CD14-positive monocyte (primary cell): ENCODE measurements around the gene MAP1A. TPM values are rescaled to one million over a fixed set of nuclear protein-coding genes. Genes with fewer than 3 reads are reported as not detected.

ENCODE experiments used
- DNase-seq, 3 donors: peaks; one replicate each; pipeline ENCODE4 v3.0.0-alpha.2; 2011 to 2022
- H2AFZ ChIP-seq: 2 replicates; pipeline ENCODE4 v1.6.0; 2012; ENCODE audit warnings: mild to moderate bottlenecking, low read depth, low read length, inconsistent platforms; ENCODE audit not compliant: insufficient read depth, poor library complexity, severe bottlenecking
- H3K27ac ChIP-seq, 2 donors: 1 replicate in 1 of 2; 2 replicates in 1 of 2; pipeline ENCODE4 v1.5.1; 2012 to 2013; ENCODE audit warnings: low read length in 2 of 2, control low read depth in 1 of 2, inconsistent platforms in 1 of 2, low read depth in 1 of 2, mild to moderate bottlenecking in 1 of 2
- H3K27me3 ChIP-seq, 2 donors: one replicate each; pipeline versions ENCODE4 v1.6.0 to v1.6.1; 2011 to 2013; ENCODE audit warnings: low read length in 2 of 2; ENCODE audit not compliant: control insufficient read depth in 2 of 2, insufficient read depth in 2 of 2
- H3K36me3 ChIP-seq, 2 donors: replicated peaks in 1 of 2; 1 replicate in 1 of 2; 2 replicates in 1 of 2; pipeline versions ENCODE4 v1.5.1 to v1.6.1; 2012 to 2013; ENCODE audit warnings: low read length in 2 of 2, control low read depth in 1 of 2, inconsistent platforms in 1 of 2, mild to moderate bottlenecking in 1 of 2; ENCODE audit not compliant: insufficient read depth in 2 of 2, control insufficient read depth in 1 of 2
- H3K4me1 ChIP-seq, 2 donors: 1 replicate in 1 of 2; 2 replicates in 1 of 2; pipeline versions ENCODE4 v1.5.1 to v1.6.1; 2012 to 2013; ENCODE audit warnings: low read length in 2 of 2, control low read depth in 1 of 2, inconsistent platforms in 1 of 2, mild to moderate bottlenecking in 1 of 2, moderate library complexity in 1 of 2; ENCODE audit not compliant: insufficient read depth in 2 of 2, control insufficient read depth in 1 of 2
- H3K4me2 ChIP-seq: replicated peaks from 2 replicates; pipeline ENCODE3; 2012; ENCODE audit warnings: low read length, moderate library complexity, mild to moderate bottlenecking; ENCODE audit not compliant: poor library complexity, severe bottlenecking; ENCODE audit errors: extremely low read depth
- H3K4me3 ChIP-seq, 3 experiments: fragments of 200-600 bp in 1 of 3; sonication (generic) in 1 of 3; replicated peaks in 1 of 3; 1 replicate in 2 of 3; 2 replicates in 1 of 3; pipeline ENCODE4 v1.5.1; 2011 to 2013; ENCODE audit warnings: low read length in 3 of 3, mild to moderate bottlenecking in 3 of 3, control low read depth in 2 of 3, low read depth in 2 of 3, inconsistent platforms in 1 of 3, moderate library complexity in 1 of 3
- H3K79me2 ChIP-seq: 2 replicates; pipeline ENCODE4 v1.6.0; 2012; ENCODE audit warnings: mild to moderate bottlenecking, control low read depth, inconsistent platforms, low read length, moderate library complexity; ENCODE audit not compliant: insufficient read depth
- H3K9ac ChIP-seq: 2 replicates; pipeline ENCODE4 v1.6.0; 2017; ENCODE audit warnings: low read length, mild to moderate bottlenecking; ENCODE audit not compliant: insufficient read depth, poor library complexity, severe bottlenecking
- H3K9me3 ChIP-seq, 2 donors: replicated peaks in 1 of 2; 1 replicate in 1 of 2; 2 replicates in 1 of 2; pipeline versions ENCODE4 v1.5.1 to v1.6.1; 2012 to 2013; ENCODE audit warnings: low read length in 2 of 2, control low read depth in 1 of 2; ENCODE audit not compliant: control insufficient read depth in 1 of 2, insufficient read depth in 1 of 2
- H4K20me1 ChIP-seq: 2 replicates; pipeline ENCODE4 v1.6.0; 2012; ENCODE audit warnings: mild to moderate bottlenecking, low read length, control low read depth, moderate library complexity; ENCODE audit not compliant: insufficient read depth
- H3K27ac Mint-ChIP-seq, 7 donors: one replicate each; pipeline ENCODE4 v1.8.0; 2020; ENCODE audit warnings: mild to moderate bottlenecking in 7 of 7, mixed read lengths in 7 of 7, moderate library complexity in 6 of 7, inconsistent platforms in 2 of 7
- H3K27me3 Mint-ChIP-seq, 3 donors: one replicate each; pipeline ENCODE4 v1.8.0; 2021 to 2022; ENCODE audit warnings: low read depth in 3 of 3, mild to moderate bottlenecking in 3 of 3, mixed read lengths in 3 of 3, moderate library complexity in 3 of 3, inconsistent platforms in 1 of 3
- H3K36me3 Mint-ChIP-seq, 2 donors: one replicate each; pipeline ENCODE4 v1.8.0; 2020; ENCODE audit warnings: mixed read lengths in 2 of 2, inconsistent platforms in 1 of 2, mild to moderate bottlenecking in 1 of 2
- H3K4me1 Mint-ChIP-seq: one replicate; pipeline ENCODE4 v1.8.0; 2020; ENCODE audit warnings: mild to moderate bottlenecking, mixed read lengths
- H3K4me3 Mint-ChIP-seq, 2 donors: one replicate each; pipeline ENCODE4 v1.8.0; 2020; ENCODE audit warnings: mild to moderate bottlenecking in 2 of 2, mixed read lengths in 2 of 2, moderate library complexity in 1 of 2
- H3K9me3 Mint-ChIP-seq, 7 donors: one replicate each; pipeline ENCODE4 v1.8.0; 2020 to 2022; ENCODE audit warnings: mixed read lengths in 7 of 7, mild to moderate bottlenecking in 6 of 7, moderate library complexity in 6 of 7, inconsistent platforms in 2 of 7
- WGBS: methylation state at CpG from one replicate; pipeline ENCODE4 v1.1.5; 2013; ENCODE audit warnings: missing lambda C conversion rate; ENCODE audit not compliant: insufficient coverage; 5-methylcytosine and 5-hydroxymethylcytosine counted together
- intact Hi-C, 2 donors: fragments of 100-400 bp; cut with micrococcal nuclease; formaldehyde crosslinking; loops; one replicate each; pipeline versions ENCODE4 v1.15.0 to v1.15.1; 2023
- polyA plus RNA-seq, 3 donors: library from polyadenylated mRNA; depleted of rRNA in 1 of 3; unstranded in 2 of 3; stranded (reverse) in 1 of 3; fragments of 300-500 nt in 2 of 3; fragments of >200 nt in 1 of 3; fragmentation: Illumina TruSeq in 2 of 3; gene quantifications; 1 replicate in 2 of 3; 2 replicates in 1 of 3; pipeline ENCODE4 v1.2.3, GENCODE V29; 2012 to 2021
- TF ChIP-seq, protein P1 (sequence below): fragments of 200-600 bp; IDR thresholded peaks from one replicate; pipeline ENCODE4 v1.8.0; 2022; ENCODE audit warnings: antibody characterized with exemption, mild to moderate bottlenecking

The MAP1A gene
- polyA plus RNA-seq, 3 donors = 0.01 to 0.02 TPM; not detected in 1

- no peaks in the 10 kb centered on the region for H3K36me3 ChIP-seq
- peaks cover 15 to 20% (median 19%) of the 10 kb centered on the region in 3 donors for H3K27me3 Mint-ChIP-seq
- intact Hi-C loops = no loop called here
- H3K9me3 Mint-ChIP-seq = peaks cover 0 to 4% (median 0%) of the 10 kb centered on the region in 7 donors
- no peak overlapping the region for H3K27ac ChIP-seq
- WGBS = 89% methylated on average over 9 of the region's 9 CpGs
- H3K4me1 ChIP-seq = peaks cover 14 to 16% of the 10 kb centered on the region in 2 donors
- H4K20me1 ChIP-seq = no peaks in the 10 kb centered on the region
- no peak overlapping the region for H3K4me3 Mint-ChIP-seq
- no peak for DNase-seq
- no peak overlapping the region for H3K4me2 ChIP-seq
- no peak overlapping the region for H3K9ac ChIP-seq
- no peaks in the 10 kb centered on the region for H3K9me3 ChIP-seq
- peaks cover 28% of the 10 kb centered on the region for H3K4me1 Mint-ChIP-seq
- peaks cover under 1 to 15% of the 10 kb centered on the region in 2 donors for H3K27me3 ChIP-seq
- H3K36me3 Mint-ChIP-seq = no peaks in the 10 kb centered on the region
- no peaks in the 10 kb centered on the region for H3K79me2 ChIP-seq
- no peak overlapping the region for H3K4me3 ChIP-seq
- H3K27ac Mint-ChIP-seq = no peak overlapping the region
- no peak overlapping the region for H2AFZ ChIP-seq
- TF ChIP-seq, protein P1, sequence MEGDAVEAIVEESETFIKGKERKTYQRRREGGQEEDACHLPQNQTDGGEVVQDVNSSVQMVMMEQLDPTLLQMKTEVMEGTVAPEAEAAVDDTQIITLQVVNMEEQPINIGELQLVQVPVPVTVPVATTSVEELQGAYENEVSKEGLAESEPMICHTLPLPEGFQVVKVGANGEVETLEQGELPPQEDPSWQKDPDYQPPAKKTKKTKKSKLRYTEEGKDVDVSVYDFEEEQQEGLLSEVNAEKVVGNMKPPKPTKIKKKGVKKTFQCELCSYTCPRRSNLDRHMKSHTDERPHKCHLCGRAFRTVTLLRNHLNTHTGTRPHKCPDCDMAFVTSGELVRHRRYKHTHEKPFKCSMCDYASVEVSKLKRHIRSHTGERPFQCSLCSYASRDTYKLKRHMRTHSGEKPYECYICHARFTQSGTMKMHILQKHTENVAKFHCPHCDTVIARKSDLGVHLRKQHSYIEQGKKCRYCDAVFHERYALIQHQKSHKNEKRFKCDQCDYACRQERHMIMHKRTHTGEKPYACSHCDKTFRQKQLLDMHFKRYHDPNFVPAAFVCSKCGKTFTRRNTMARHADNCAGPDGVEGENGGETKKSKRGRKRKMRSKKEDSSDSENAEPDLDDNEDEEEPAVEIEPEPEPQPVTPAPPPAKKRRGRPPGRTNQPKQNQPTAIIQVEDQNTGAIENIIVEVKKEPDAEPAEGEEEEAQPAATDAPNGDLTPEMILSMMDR = no peak
These were observed 4.8 kb downstream of the MAP1A start for GRCh38 chr15:43522247-43522646.

- no peak overlapping the region for H3K4me2 ChIP-seq
- H3K9me3 Mint-ChIP-seq = peaks cover 0 to 4% (median 0%) of the 10 kb centered on the region in 7 donors
- no peak overlapping the region for H3K27ac ChIP-seq
- no peak overlapping the region for H3K4me3 Mint-ChIP-seq
- H3K36me3 ChIP-seq = no peaks in the 10 kb centered on the region
- no peak overlapping the region for H3K27ac Mint-ChIP-seq
- no peaks in the 10 kb centered on the region for H4K20me1 ChIP-seq
- H3K9ac ChIP-seq = no peak overlapping the region
- H3K9me3 ChIP-seq = no peaks in the 10 kb centered on the region
- peaks cover 7 to 9% (median 8%) of the 10 kb centered on the region in 3 donors for H3K27me3 Mint-ChIP-seq
- no peak for DNase-seq
- TF ChIP-seq, protein P1 = no peak
- no peak overlapping the region for H3K4me3 ChIP-seq
- H3K79me2 ChIP-seq = no peaks in the 10 kb centered on the region
- peaks cover 0 to 4% of the 10 kb centered on the region in 2 donors for H3K27me3 ChIP-seq
- H3K4me1 ChIP-seq = peaks cover 2 to 4% of the 10 kb centered on the region in 2 donors
- no peak overlapping the region for H2AFZ ChIP-seq
- intact Hi-C loops = no loop called here
- no peaks in the 10 kb centered on the region for H3K36me3 Mint-ChIP-seq
- WGBS = 82% methylated on average over 7 of the region's 7 CpGs
- H3K4me1 Mint-ChIP-seq = peaks cover 15% of the 10 kb centered on the region
These were observed 6.2 kb downstream of the MAP1A start for GRCh38 chr15:43523646-43524045.
